Activated T-cell treated with anti-CD3 and anti-CD28 coated beads, Interleukin-2, amount 50 U/mL, for 4 hours (primary cell): ENCODE measurements around the gene OGFOD2. TPM values are rescaled to one million over a fixed set of nuclear protein-coding genes. Genes with fewer than 3 reads are reported as not detected.
A peak's percentile ranks its signal among the peaks of the same experiment; 100 is the strongest.
"Not testable (repeated sequence)": the region's sequence is repeated elsewhere in the genome, so short reads cannot be mapped to it uniquely, and the experiment has no call there.

Source experiments
- ATAC-seq, 2 donors: fragments of 200-7000 bp; cut with Tn5 transposase; one replicate each; pipeline ENCODE4 v1.10.0; 2021
- DNase-seq: peaks from one replicate; pipeline ENCODE4 v3.0.0-alpha.2; 2020
- H3K27me3 Mint-ChIP-seq: one replicate; pipeline ENCODE4 v1.8.0; 2021; ENCODE audit warnings: low read depth, mixed read lengths
- H3K36me3 Mint-ChIP-seq: one replicate; pipeline ENCODE4 v1.8.0; 2022; ENCODE audit warnings: mixed read lengths; ENCODE audit not compliant: insufficient read depth
- H3K4me1 Mint-ChIP-seq: one replicate; pipeline ENCODE4 v1.8.0; 2021; ENCODE audit warnings: low read depth, mixed read lengths
- H3K4me3 Mint-ChIP-seq: one replicate; pipeline ENCODE4 v1.8.0; 2021; ENCODE audit warnings: mild to moderate bottlenecking, moderate library complexity, mixed read lengths
- H3K9me3 Mint-ChIP-seq: one replicate; pipeline ENCODE4 v1.8.0; 2021; ENCODE audit warnings: mixed read lengths
- total RNA-seq, 3 donors: library from RNA; stranded (reverse); gene quantifications; one replicate each; pipeline ENCODE4 v1.2.1, GENCODE V29; 2021

The OGFOD2 gene
- total RNA-seq, 3 donors from 2014 or later = 23.1 to 25.5 (median 24.7) TPM

DNA sequence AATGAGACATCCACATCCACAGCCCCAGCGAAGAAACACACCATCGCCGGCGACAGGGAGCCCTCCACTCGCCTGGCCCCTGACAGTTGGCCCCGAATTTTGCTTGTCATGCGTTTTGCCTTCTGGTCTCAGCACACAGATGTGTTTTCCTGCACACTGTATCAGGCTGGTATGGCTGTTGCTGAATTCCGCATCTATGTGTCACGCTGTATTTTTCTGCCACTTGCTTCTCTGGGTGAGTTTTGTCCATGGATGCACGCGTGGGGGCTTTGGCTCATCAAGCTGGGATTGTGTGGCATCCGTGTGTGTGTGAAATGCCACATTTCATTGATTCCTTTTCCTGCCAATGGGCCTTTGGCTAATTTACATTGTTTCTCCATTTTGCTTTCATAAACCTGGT, 31.9 kb downstream of the OGFOD2 start:
- peaks cover 5% of the 10 kb centered on the region for H3K36me3 Mint-ChIP-seq
- DNase-seq (no peak), ATAC-seq (no peak)
- H3K27me3 Mint-ChIP-seq = no peaks in the 10 kb centered on the region
- no peaks in the 10 kb centered on the region for H3K4me1 Mint-ChIP-seq
- H3K9me3 Mint-ChIP-seq = no peaks in the 10 kb centered on the region
- no peak overlapping the region for H3K4me3 Mint-ChIP-seq

DNA sequence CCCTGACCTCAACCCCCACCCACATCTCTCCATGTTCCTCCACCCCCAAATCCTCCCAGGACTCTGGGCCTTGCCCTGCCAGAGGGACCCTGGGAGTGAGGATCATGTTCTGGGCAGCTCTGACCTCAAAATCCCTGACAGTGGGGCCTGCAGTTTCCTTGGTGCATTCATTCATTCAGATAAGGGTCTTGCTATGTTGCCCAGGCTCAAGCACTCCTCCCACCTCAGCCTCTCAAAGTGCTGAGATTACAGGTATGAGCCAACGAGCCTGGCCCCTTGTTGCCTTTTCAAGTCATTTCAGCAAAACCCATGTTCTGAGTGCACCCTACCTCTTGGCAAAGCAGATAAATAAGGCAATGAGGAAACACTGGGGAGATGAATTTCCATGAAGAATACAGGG, 35.1 kb downstream of the OGFOD2 start:
- no peak for DNase-seq
- H3K4me1 Mint-ChIP-seq = no peaks in the 10 kb centered on the region

DNA sequence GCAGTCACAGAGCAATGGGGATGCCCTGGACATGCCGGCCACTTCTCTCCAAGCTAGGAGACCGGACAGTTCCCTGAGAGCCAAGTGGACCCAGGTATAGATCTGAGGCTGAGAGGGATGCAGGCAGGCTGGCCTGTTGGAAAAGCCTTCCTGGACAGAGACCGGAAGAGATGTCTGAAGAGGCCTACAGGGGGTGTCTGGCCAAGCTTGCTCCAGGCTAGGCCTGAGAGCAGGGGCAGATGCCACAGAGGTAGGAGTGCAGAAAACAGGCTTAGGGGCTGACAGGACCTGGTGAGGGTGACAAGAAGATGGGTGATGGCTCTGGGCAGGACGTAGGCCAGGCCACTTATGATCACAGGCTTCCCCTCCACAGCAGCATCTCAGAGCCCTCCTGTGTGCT, 35.6 kb downstream of the OGFOD2 start:
- H3K36me3 Mint-ChIP-seq = peaks cover 9% of the 10 kb centered on the region
- no peaks in the 10 kb centered on the region for H3K9me3 Mint-ChIP-seq
- no peak for ATAC-seq
- no peak overlapping the region for H3K4me3 Mint-ChIP-seq
- H3K4me1 Mint-ChIP-seq = no peaks in the 10 kb centered on the region
- no peak for DNase-seq
- H3K27me3 Mint-ChIP-seq = no peaks in the 10 kb centered on the region

More for the DNA sequence above, 35.1 kb downstream of the OGFOD2 start:
- Mint-ChIP-seq H3K4me3 (no peak overlapping the region), H3K9me3 (no peaks in the 10 kb centered on the region), H3K27me3 (no peaks in the 10 kb centered on the region), H3K36me3 (peaks cover 7% of the 10 kb centered on the region)
- ATAC-seq = no peak

DNA sequence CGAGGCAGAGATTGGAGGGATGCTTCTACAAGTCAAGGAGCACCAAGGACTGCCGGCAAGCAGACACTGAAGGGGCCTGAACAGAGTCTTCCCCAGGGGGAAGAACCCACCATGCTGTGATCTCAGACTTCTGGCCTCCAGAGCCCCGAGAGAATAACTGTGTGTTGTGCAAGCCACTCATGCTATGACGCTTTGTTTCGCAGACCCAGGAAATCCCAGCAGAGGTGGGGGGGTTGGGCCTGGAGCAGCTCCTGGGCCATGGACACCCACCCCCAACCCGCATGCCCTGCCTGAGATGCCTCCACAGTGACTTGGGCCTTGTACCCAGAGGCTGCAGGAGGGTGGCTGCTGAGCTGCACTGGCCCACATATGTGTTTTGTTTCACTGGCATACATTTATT, 36.7 kb downstream of the OGFOD2 start:
- Mint-ChIP-seq H3K4me1 (no peaks in the 10 kb centered on the region), H3K9me3 (no peaks in the 10 kb centered on the region), H3K4me3 (no peak overlapping the region), H3K27me3 (no peaks in the 10 kb centered on the region), H3K36me3 (peaks cover 10% of the 10 kb centered on the region)
- DNase-seq (no peak), ATAC-seq (no peak)

DNA sequence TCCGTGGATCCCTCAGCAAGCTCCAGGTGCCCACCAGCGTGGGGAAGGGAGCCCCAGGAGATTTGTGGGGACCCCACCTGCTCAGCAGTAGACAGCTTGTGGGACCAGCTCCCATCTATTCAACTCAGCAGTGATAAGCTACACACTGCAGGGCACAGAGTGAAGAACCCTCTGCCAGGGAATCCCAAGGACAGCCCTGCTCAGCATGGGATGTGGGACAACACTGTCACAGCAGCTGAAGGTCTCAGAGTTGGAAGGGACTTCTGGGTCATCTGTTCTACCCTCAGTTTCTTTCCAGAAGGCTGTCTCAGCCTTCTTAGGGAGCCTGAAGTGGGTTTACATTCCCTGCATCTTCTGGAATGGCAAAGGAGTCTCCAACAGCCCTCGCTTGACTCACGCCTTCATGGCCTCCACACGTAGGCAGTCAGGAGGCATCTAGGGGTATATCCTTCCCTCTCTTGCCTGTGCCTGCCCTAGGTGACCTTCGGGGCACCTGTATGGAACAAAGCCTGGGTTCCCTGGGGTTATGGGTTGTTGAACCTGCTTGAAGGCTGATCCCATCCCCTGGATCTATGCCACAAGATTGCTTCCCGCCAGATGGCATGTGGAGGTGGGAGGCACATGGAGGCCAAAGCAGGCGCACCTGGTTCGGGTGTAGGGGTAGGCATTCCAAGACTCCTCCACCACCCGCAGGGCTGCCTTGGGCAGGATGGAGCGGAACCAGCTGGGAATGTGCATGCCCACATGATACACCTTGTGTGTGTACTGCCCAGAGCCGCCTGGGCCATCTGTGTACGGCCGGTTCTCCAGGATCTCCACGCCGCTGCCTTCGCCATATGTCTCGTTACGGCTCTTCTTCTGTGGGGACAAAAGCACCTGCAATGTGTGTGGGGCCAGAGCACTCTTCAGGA, 38.4 kb downstream of the OGFOD2 start:
- Mint-ChIP-seq H3K9me3 (no peaks in the 10 kb centered on the region), H3K27me3 (no peaks in the 10 kb centered on the region), H3K36me3 (peaks cover 10% of the 10 kb centered on the region), H3K4me3 (no peak overlapping the region), H3K4me1 (no peaks in the 10 kb centered on the region)
- DNase-seq (no peak), ATAC-seq (no peak)

DNA sequence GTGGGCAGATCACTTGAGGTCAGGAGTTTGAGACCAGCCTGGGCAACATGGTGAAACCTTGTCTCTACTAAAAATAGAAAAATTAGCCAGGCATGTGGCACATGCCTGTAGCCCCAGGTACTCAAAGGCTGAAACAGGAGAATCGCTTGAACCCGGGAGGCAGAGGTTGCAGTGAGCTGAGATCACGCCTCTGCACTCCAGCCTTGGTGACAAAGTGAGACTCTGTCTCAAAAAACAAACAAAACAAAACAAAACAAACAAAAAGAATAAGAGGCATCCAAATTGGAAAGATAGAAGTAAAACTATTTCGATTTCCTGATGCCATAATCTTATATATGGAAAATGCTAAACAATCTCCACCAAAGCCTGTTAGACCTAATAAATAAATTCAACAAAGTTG, 39.4 kb downstream of the OGFOD2 start:
- H3K4me1 Mint-ChIP-seq, H3K36me3 Mint-ChIP-seq, DNase-seq, H3K4me3 Mint-ChIP-seq, ATAC-seq, H3K9me3 Mint-ChIP-seq, H3K27me3 Mint-ChIP-seq: not testable (repeated sequence)

DNA sequence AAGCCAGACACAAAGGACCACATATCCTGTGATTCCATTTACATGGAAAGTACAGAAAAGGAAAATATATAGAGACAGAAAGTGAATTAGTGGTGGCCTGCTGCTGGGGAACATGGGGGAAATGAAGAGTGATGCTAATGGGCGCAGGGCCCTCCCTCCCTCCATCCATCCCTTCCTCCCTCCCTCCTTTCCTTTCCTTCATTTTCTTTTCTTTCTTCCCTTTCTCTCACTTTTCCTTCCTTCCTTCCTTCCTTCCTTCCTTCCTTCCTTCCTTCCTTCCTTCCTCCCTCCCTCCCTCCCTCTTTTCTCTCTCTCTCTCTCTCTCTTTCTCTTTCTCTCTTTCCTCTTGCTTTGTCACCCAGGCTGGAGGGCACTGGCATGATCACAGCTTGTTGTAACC, 42.7 kb downstream of the OGFOD2 start:
- Mint-ChIP-seq H3K27me3 (no peaks in the 10 kb centered on the region), H3K4me1 (peaks cover 6% of the 10 kb centered on the region), H3K4me3 (no peak overlapping the region), H3K9me3 (no peaks in the 10 kb centered on the region), H3K36me3 (peaks cover 3% of the 10 kb centered on the region)
- no peak for DNase-seq
- no peak for ATAC-seq

DNA sequence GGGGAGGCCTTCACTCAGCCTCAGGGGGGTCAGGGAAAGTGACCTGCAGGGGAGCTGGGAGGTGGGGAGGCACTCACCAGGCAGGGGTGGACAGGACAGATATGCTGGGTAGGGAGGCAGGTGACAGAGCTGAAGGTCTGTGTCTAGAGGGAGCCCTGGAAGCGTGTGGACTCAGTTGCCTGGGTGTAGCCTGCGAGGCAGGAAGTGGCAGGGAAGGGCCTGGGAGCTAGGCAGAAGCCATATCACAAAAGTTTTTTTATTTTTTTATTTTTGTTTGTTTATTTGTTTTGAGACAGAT, 44.7 kb downstream of the OGFOD2 start:
- H3K36me3 Mint-ChIP-seq = peaks cover 3% of the 10 kb centered on the region
- H3K4me1 Mint-ChIP-seq = peaks cover 16% of the 10 kb centered on the region
- H3K4me3 Mint-ChIP-seq = no peak overlapping the region
- H3K27me3 Mint-ChIP-seq = no peaks in the 10 kb centered on the region
- H3K9me3 Mint-ChIP-seq = no peaks in the 10 kb centered on the region
- no peak for ATAC-seq
- DNase-seq = no peak

DNA sequence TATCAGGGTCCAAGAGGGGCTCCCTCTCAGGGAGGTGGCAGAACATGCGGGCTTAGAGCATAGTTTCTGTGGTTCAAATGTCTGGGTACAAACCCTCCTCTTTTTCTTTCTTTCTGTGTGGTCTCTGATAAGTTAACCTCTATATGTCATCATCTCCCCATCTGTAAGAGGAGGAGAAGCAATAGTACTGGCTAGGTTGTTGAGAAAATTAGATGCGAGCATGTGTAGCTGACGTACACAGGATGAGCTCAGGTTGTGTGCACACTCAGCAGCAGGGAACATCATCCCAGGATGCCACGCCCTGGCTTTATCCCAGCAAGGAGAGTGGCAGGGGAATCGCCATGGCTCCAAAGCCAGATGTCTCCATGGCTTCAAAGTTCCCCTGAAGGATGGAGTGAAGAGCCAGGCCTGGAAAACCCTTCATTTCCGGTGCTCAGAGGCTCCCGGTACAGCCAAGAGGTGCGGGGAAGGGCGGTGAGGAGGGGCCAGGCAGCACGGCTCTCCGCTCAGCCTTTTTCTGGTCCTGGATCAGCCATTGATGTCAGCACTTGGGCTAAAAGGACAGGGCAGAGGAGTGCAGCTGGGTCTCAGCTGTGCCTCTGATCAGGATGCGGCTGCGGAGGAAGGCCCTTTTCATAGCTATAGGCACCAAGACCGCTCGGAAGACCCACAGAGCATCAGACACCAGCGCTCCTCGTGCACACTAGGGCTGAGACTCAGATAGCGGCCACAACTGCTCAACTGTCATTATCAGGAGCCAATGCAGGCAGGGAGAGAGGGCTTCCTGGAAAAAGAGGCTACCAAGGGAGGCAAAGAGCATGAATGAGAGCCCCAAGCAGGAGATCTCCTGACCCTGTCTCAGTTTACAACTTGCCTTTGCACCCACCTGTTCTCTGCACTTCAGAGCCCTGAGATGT, 46.9 kb downstream of the OGFOD2 start:
- Mint-ChIP-seq H3K4me3 (no peak overlapping the region), H3K27me3 (no peaks in the 10 kb centered on the region), H3K36me3 (no peaks in the 10 kb centered on the region), H3K9me3 (no peaks in the 10 kb centered on the region), H3K4me1 (peaks cover 23% of the 10 kb centered on the region)
- no peak for DNase-seq
- ATAC-seq = no peak

DNA sequence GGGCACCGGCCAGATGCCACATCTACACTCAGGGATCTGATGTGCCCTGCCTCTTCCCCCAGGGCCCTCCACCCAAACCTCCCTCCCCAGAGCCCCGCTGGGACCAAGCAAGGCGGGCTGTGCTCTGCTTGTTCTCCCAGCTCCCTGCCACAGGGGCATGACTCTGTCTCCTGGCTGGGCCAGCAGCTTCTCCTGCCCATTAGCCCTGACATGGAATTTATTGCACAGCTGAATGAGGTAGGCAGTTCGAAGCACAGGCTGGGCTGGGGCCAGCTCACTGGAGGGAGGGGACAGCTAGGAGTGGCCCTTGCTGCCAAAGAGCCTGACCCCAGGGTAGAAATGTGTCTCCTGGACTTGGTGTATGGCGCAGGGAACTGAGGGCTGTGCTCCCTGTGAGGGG, 47.8 kb downstream of the OGFOD2 start:
- peaks cover 23% of the 10 kb centered on the region for H3K4me1 Mint-ChIP-seq
- H3K9me3 Mint-ChIP-seq = no peaks in the 10 kb centered on the region
- DNase-seq = no peak
- H3K4me3 Mint-ChIP-seq = no peak overlapping the region
- ATAC-seq = no peak
- no peaks in the 10 kb centered on the region for H3K27me3 Mint-ChIP-seq
- H3K36me3 Mint-ChIP-seq = peaks cover 1% of the 10 kb centered on the region

DNA sequence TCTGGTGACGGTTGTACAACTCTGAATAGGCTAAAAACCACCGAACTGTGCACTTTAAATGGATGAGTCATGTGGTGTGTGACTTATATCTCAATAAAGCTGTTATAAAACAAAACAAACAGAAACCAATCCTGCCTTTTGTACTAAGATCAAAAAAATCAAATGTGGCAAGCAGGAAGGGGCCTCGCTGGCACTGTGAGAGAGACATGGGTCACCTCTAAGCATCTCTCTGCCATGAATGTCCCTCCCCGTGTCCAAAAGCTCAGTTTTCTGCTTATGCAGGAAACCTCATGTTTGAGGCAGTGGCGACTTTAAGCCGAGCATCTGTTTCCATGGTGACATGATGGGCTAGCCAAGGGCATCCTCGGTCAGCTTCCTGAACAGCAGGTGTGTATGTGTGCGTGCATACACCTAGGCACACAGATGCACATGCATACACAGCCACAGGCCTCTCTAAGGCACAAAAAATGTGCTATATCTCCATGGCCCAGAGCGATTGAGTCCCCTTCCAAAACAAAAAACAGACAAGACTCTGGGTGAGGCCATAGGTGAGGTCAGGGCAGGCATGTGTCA, 49.9 kb downstream of the OGFOD2 start:
- DNase-seq (no peak), ATAC-seq (peak; percentile 89 to 91)
- no peaks in the 10 kb centered on the region for H3K27me3 Mint-ChIP-seq
- H3K4me1 Mint-ChIP-seq = peaks cover 21% of the 10 kb centered on the region
- H3K9me3 Mint-ChIP-seq = no peaks in the 10 kb centered on the region
- H3K4me3 Mint-ChIP-seq = no peak overlapping the region
- peaks cover 6% of the 10 kb centered on the region for H3K36me3 Mint-ChIP-seq

DNA sequence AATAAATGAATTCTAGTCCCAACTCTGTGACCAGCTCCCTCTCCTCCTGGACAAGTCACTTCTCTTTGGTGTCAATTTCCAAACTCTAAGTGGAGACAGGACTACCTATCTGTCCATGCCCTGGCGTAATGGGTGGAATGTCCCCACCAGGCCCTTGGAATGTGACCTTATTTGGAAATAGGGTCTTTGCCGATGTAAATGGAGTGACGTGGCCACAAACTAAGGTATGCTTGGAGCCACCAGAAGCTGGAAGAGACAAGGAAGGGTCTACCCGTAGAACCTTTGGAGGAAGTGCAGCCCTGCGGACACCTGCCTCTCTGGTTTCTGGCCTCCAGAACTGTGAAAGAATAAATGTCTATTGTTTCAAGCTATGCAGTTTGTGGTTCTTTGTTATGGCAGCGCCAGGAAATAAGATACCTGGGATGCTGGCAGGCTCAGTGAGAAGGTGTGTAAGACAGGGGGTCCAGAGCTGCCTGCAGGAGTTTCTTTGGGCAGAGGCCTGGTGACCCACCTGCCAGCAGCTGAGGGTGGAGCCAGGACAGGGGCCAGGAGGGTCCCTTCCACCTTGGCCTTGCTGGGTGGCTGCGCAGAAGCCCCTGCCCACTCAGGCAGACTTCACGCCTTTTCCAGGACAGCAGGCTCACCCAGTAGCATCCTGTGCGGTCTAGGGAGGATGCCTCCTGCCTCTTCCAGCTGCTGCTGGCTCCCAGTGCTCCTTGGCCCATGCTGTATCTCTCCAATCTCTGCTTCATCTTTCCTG, 51.2 kb downstream of the OGFOD2 start:
- no peak for ATAC-seq
- Mint-ChIP-seq H3K36me3 (peaks cover 6% of the 10 kb centered on the region), H3K4me1 (peaks cover 21% of the 10 kb centered on the region), H3K9me3 (no peaks in the 10 kb centered on the region), H3K27me3 (no peaks in the 10 kb centered on the region), H3K4me3 (no peak overlapping the region)
- no peak for DNase-seq

DNA sequence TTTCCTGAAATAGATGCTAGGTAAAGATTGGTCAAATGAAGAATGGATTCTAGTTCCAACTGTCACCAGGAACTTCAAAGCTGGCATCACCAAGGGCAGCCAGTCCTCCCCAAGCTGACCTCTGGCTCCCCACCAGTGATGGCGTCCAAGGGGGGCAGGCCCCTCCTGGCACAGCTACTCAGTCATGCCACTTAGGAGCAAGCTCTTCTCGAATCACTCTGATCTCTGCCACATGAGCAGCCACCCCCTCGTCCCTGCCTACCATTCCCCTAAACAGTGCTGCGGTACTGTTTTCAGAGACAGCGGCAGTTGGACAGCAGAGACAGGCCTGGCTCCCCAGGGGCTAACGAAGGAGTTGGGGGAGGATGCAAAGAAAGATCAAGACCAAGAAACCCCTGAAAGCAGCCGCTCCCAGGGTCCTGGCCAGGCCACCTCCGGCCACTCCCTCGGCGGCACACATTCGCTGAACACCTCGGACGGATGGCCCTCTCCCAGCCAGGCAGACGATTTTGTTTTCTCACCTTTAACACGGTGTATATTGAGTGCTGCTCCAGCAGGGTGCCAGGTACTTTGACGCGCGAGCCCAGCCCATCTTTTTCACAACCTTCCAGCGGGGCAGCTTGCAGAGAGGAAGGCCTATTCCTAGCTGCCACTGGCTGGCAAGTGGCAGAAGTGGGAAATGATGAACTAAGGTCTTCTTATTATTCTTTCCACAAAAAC, 52.8 kb downstream of the OGFOD2 start:
- ATAC-seq = no peak
- Mint-ChIP-seq H3K27me3 (no peaks in the 10 kb centered on the region), H3K4me1 (peaks cover 19% of the 10 kb centered on the region), H3K36me3 (peaks cover 10% of the 10 kb centered on the region), H3K9me3 (no peaks in the 10 kb centered on the region), H3K4me3 (no peak overlapping the region)
- DNase-seq = no peak
